Heart right ventricle (tissue), 16 donors: ENCODE data around the gene CHTOP. TPM values are rescaled to one million over a fixed set of nuclear protein-coding genes. Genes with fewer than 3 reads are reported as not detected.
A peak's percentile ranks its signal among the peaks of the same experiment; 100 is the strongest.
"Not testable (repeated sequence)": the region's sequence is repeated elsewhere in the genome, so short reads cannot be mapped to it uniquely, and the experiment has no call there.

Source experiments
- ATAC-seq, 8 donors: fragments of 200-7000 bp; cut with Tn5 transposase; one replicate each; pipeline ENCODE4 v1.9.1; 2020; ENCODE audit warnings: mild to moderate bottlenecking in 8 of 8, moderate library complexity in 8 of 8, moderate number of reproducible peaks in 1 of 8
- DNase-seq, 2 donors: peaks; one replicate each; pipeline ENCODE4 v3.0.0-alpha.2; 2020
- H3K27ac ChIP-seq, 10 donors: fragments of 200-600 bp; sonication (generic) in 2 of 10; one replicate each; pipeline versions ENCODE4 v1.5.0 to v1.8.0; 2020 to 2022; ENCODE audit warnings: mild to moderate bottlenecking in 3 of 10
- H3K27me3 ChIP-seq, 7 donors: fragments of 200-600 bp; one replicate each; pipeline ENCODE4 v1.8.0; 2021 to 2022; ENCODE audit warnings: mild to moderate bottlenecking in 2 of 7
- H3K36me3 ChIP-seq, 9 donors: fragments of 200-600 bp; sonication (generic) in 1 of 9; one replicate each; pipeline versions ENCODE4 v1.5.0 to v1.8.0; 2020 to 2022; ENCODE audit warnings: mild to moderate bottlenecking in 2 of 9
- H3K4me1 ChIP-seq, 9 donors: fragments of 200-600 bp; sonication (generic) in 1 of 9; one replicate each; pipeline versions ENCODE4 v1.5.0 to v1.8.0; 2020 to 2022; ENCODE audit warnings: mild to moderate bottlenecking in 4 of 9
- H3K4me3 ChIP-seq, 10 donors: fragments of 200-600 bp; sonication (generic) in 2 of 10; one replicate each; pipeline versions ENCODE4 v1.5.0 to v1.8.0; 2020 to 2022; ENCODE audit warnings: mild to moderate bottlenecking in 7 of 10, moderate library complexity in 2 of 10
- H3K9me3 ChIP-seq, 11 donors: fragments of 200-600 bp in 10 of 11; sonication (generic) in 2 of 11; one replicate each; pipeline versions ENCODE4 v1.5.0 to v1.8.0; 2013 to 2022; ENCODE audit warnings: mild to moderate bottlenecking in 2 of 11, control low read depth in 1 of 11, moderate library complexity in 1 of 11
- WGBS, 2 donors: extraction: QIAGEN DNeasy Blood & Tissue Kit; methylation state at CpG; one replicate each; pipeline ENCODE4 v1.1.7; 2013; ENCODE audit warnings: inconsistent platforms in 1 of 2; 5-methylcytosine and 5-hydroxymethylcytosine counted together
- intact Hi-C, 10 donors: fragments of 100-400 bp; cut with DNase I; formaldehyde crosslinking; loops; one replicate each; pipeline versions ENCODE4 v1.11.1 to v1.14.2; 2022
- polyA plus RNA-seq, 2 donors: library from polyadenylated mRNA; stranded (reverse); fragments of 200-250 nt; gene quantifications; one replicate each; pipeline ENCODE4 v1.2.3, GENCODE V29; 2013
- total RNA-seq, 10 donors: library from RNA; stranded (reverse); fragmentation: NEBNext Ultra II Directional in 3 of 10; extraction: Animal tissue kit (Norgen Biotek cat#: 25700) in 3 of 10; gene quantifications; one replicate each; pipeline versions ENCODE4 v1.2.1 to v1.2.4, GENCODE V29; 2021 to 2023
- TF ChIP-seq, protein P1 (sequence below), 9 donors: fragments of 200-600 bp; sonication (generic) in 2 of 9; IDR thresholded peaks; one replicate each; pipeline versions ENCODE4 v1.5.0 to v1.8.0; 2021 to 2022; ENCODE audit warnings: antibody characterized with exemption in 9 of 9, mild to moderate bottlenecking in 5 of 9, moderate library complexity in 1 of 9
- donor health status: Arrhythmogenic right ventricular cardiomyopathy.
- donor health status: ischemic (EF 13 %, LVEDD 7.1; RV severe dilation, severe dysfunction).
- donor health status: healthy with polysubstance abuse.
- donor health status: DM: no; HTN: yes; CAD: no.
- donor health status: DM: no; HTN: no; CAD: no.
- donor health status: ischemic (EF 25% LVEDD 6.9; RV normal size, moderate dysfunction).
- donor health status: ischemic (EF 25% LVEDD 5.7; RV mildly dilated, moderate dysfunction).
- donor health status: healthy.
- donor health status: DM: yes; HTN: yes; CAD: no.
- donor health status: Ischemic cardiomyopathy.
- donor health status: ischemic (EF 35%, LVEDD 5.7; RV mildly dilated, moderate dysfunction).
- donor health status: nonischemic (EF 11% LVEDD 7.7; RV severe dilation, severe dysfunction).
- donor health status: DM: yes; HTN: yes; CAD: no.
- donor health status: PGD.
- donor health status: ischemic (EF 29% LVEDD 5.4; RV normal size, mild dysfunction).
- donor health status: nonischemic (EF 23%, LVEDD 6.1; RV moderate dilation, normal function).

Gene CHTOP
- total and polyA plus RNA-seq, 12 donors, result 61.6 to 95.5 (median 77.7) TPM

DNA sequence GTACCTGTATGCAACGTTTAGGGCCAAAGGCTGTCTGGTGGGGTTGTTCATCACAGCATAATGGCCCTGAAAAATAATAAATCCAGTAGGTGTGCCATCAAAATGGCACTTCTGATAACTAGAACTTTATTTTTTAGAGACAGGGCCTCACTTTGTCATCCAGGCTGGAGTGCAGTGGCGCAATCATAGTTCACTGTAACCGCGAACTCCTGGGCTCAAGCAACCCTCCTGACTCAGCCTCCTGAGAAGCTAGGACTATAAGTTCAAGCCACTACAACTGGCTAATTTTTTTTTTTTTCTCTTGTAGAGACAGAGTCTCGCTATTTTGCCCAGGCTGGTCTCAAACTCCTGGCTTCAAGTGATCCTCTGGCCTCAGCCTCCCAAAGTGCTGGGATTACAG is 29.3 kb downstream of the CHTOP start:
- WGBS, 2 donors, result 82 to 92% methylated on average over 5 of the region's 5 CpGs
- ATAC-seq, result no peak
- Histone ChIP-seq H3K4me1 (peaks cover 4 to 17% (median 11%) of the 10 kb centered on the region in 9 donors), H3K9me3 (no peaks in the 10 kb centered on the region), H3K4me3 (no peak overlapping the region), H3K27ac (no peak overlapping the region), H3K36me3 (peaks cover 13 to 86% (median 83%) of the 10 kb centered on the region in 9 donors), H3K27me3 (no peaks in the 10 kb centered on the region)
- intact Hi-C loops, result loop anchor here in 2 of 10 donors (10.0 kb wide), 1 partner anchor 88 kb away; no protein-coding TSS in a partner anchor
- TF ChIP-seq, protein P1, sequence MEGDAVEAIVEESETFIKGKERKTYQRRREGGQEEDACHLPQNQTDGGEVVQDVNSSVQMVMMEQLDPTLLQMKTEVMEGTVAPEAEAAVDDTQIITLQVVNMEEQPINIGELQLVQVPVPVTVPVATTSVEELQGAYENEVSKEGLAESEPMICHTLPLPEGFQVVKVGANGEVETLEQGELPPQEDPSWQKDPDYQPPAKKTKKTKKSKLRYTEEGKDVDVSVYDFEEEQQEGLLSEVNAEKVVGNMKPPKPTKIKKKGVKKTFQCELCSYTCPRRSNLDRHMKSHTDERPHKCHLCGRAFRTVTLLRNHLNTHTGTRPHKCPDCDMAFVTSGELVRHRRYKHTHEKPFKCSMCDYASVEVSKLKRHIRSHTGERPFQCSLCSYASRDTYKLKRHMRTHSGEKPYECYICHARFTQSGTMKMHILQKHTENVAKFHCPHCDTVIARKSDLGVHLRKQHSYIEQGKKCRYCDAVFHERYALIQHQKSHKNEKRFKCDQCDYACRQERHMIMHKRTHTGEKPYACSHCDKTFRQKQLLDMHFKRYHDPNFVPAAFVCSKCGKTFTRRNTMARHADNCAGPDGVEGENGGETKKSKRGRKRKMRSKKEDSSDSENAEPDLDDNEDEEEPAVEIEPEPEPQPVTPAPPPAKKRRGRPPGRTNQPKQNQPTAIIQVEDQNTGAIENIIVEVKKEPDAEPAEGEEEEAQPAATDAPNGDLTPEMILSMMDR (IDR thresholded peaks at IDR 0.05), result no peak
- no peak for DNase-seq

DNA sequence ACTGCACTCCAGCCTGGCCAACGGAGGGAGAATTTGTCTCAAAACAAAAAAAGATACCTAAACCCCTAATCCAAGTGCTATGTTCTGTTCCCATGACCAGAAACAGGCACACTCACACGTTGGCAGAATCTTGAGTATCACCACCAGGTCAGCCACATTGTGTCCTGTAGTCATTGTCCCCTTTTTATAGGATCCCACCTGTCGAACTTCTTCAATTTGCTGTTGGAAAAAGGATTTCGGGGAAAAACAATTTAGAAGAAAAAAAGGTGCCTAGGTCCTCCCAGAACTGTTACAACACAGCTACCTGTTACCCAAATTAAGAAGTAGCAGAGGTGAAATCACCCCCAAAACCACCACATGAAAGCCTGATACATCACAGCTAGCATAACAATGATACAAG is 33.6 kb downstream of the CHTOP start:
- intact Hi-C loops, result loop anchor here in 2 of 10 donors (5.0 to 10.0 kb wide), 2 partner anchors 35 to 93 kb away; partner anchors contain the start of gene CHTOP (in 1 of the 2)
- H3K27ac ChIP-seq, result no peak overlapping the region
- 85 to 93% methylated on average over 4 of the region's 4 CpGs for WGBS, 2 donors

DNA sequence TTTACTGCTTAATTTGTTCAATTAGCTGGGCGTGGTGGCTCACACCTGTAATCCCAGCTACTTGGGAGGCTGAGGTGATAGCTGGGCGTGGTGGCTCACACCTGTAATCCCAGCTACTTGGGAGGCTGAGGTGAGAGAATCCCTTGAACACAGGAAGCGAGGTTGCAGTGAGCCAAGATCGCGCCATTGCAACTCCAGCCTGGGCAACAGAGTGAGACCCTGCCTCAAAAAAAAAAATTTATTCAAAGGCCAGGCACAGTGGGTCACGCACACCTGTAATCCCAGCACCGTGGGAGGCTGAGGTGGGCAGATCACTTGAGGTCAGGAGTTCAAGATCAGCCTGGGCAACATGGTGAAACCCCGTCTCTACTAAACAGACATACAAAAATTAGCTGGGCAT is 34.8 kb downstream of the CHTOP start:
- peaks cover 0 to 30% (median 19%) of the 10 kb centered on the region in 9 donors for H3K4me1 ChIP-seq
- 97% methylated on average over 8 of the region's 8 CpGs for WGBS, 2 donors
- not testable (repeated sequence) for H3K27ac ChIP-seq, ATAC-seq, DNase-seq, H3K27me3 ChIP-seq, H3K4me3 ChIP-seq, H3K9me3 ChIP-seq
- H3K36me3 ChIP-seq, result peaks cover 12 to 62% (median 55%) of the 10 kb centered on the region in 9 donors
- intact Hi-C loops, result loop anchor here in 2 of 10 donors (5.0 to 10.0 kb wide), 2 partner anchors 36 to 94 kb away; partner anchors contain the start of gene CHTOP (in 1 of the 2)

More for the DNA sequence above, 33.6 kb downstream of the CHTOP start:
- H3K4me1 ChIP-seq, result peaks cover 0 to 30% (median 19%) of the 10 kb centered on the region in 9 donors
- no peak for DNase-seq
- no peaks in the 10 kb centered on the region for H3K9me3 ChIP-seq
- H3K27me3 ChIP-seq, result no peaks in the 10 kb centered on the region
- no peak for ATAC-seq
- H3K4me3 ChIP-seq, result no peak overlapping the region
- peaks cover 13 to 74% (median 68%) of the 10 kb centered on the region in 9 donors for H3K36me3 ChIP-seq
- TF ChIP-seq, protein P1 (IDR thresholded peaks at IDR 0.05), result no peak

DNA sequence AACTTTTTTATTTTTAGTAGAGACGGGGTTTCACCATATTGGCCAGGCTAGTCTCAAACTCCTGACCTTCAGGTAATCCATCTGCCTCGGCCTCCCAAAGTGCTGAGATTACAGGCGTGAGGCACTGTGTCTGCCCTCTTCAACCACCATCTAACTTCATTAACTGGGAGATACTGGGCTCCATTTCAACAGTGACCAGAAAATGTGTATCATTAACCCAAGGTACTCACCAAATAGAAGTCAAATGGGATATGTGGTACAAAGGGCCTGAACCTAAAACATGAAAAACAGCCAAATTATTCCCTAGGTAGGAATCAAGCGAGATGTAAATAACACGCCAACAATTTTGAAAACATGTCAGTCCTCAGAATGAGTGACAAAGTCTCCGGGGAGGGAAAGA is 35.7 kb downstream of the CHTOP start:
- intact Hi-C loops, result loop anchor here in 7 of 10 donors (2.0 to 10.0 kb wide), 7 partner anchors 35 to 318 kb away; partner anchors contain the start of genes RAB13 (in 3 of the 7), CHTOP (in 2 of the 7), S100A1 (in 1 of the 7) and S100A13 (in 1 of the 7)
- peaks cover 0 to 30% (median 19%) of the 10 kb centered on the region in 9 donors for H3K4me1 ChIP-seq
- peak overlapping the region; percentile 55 to 98 (median 80) for H3K4me3 ChIP-seq
- H3K27me3 ChIP-seq, result no peaks in the 10 kb centered on the region
- peak overlapping the region in 2 of 10 donors; percentile 89 to 92 for H3K27ac ChIP-seq
- 80 to 81% methylated on average over 6 of the region's 6 CpGs for WGBS, 2 donors
- TF ChIP-seq, protein P1 (IDR thresholded peaks at IDR 0.05), result no peak
- ATAC-seq, result no peak
- no peaks in the 10 kb centered on the region for H3K9me3 ChIP-seq
- no peak for DNase-seq
- H3K36me3 ChIP-seq, result peaks cover 6 to 53% (median 46%) of the 10 kb centered on the region in 9 donors
